Renal pelvis (tissue), 4 donors: ENCODE results near the gene GINS1. TPM values are rescaled to one million over a fixed set of nuclear protein-coding genes. Genes with fewer than 3 reads are reported as not detected.

ENCODE experiments used
- DNase-seq: peaks from one replicate; pipeline ENCODE4 v3.0.0-alpha.2; 2013
- polyA plus RNA-seq, 3 donors: library from polyadenylated mRNA; unstranded; fragments of 120-200 nt; gene quantifications; one replicate each; pipeline ENCODE4 v1.2.1, GENCODE V29; 2013; ENCODE audit not compliant: insufficient read length in 3 of 3

The GINS1 gene
- polyA plus RNA-seq, 3 donors: 18.1 to 27.1 (median 21.0) TPM

DNA sequence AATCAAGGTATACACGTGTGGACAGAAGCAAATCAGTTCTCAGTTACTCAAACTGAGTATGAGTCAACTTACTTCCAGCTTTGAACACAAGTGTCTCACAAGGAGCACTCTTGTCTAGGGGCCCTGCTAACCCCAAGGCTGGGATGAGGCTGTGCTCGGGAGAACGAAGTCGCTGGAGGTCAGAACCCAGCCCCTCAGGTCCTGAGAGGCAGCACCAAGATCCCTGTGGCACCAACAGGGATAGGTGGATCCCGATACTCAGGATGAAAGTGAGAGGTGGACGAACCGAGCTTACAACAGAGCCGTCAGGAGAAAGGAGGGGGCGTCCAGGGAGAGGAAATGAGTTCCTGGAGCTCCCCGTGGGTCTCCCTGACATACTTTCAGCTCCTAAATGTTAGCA, 85.7 kb downstream of the GINS1 start:
- no peak for DNase-seq

- no peak for DNase-seq
Measured at GRCh38 chr20:25493748-25494505, 86.5 kb downstream of the GINS1 start.

- DNase-seq: no peak
Measured at GRCh38 chr20:25494506-25495188, 87.2 kb downstream of the GINS1 start.

- no peak for DNase-seq
Measured at GRCh38 chr20:25495189-25495824, 87.8 kb downstream of the GINS1 start.

DNA sequence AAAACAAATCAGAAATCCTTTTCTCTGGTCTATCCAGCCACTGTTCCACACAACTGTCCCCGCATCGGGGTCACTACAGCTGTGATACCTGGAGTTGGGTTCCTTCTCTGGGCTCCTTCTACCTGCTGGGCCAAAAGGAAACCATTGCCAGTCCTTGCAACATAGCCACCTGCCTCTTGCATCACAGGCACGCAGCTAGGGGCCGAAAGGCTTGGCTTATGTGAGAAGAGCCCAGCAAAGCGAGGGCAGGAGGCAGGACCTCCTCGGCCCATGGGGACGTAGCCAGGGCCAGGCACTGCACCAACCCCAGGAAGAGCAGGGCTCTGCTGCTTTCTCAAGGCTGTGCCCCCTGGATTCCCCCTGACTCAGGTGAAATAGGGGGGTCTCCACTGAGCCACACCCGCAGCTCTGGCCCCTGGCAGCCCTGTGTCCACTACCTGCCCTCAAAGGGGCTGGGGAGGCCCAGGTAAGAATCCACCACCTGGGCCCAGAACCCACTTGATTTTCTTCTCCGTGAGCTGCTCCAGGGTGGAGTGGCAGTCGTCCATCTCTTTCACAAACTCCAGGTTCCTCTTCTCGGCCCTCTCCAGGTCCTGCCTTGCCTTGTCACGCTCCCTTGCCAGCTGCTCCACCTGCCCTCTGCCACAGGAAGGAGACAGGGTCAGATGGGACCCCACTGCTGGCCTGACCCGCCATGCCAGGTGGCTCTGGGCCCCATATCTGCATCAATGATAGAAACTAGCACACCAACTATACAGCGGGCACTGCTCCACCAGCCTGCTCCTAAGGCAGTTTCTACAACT, 88.9 kb downstream of the GINS1 start:
- no peak for DNase-seq

GRCh38 chr20:25496968-25497401, 89.5 kb downstream of the GINS1 start:
- no peak for DNase-seq

DNA sequence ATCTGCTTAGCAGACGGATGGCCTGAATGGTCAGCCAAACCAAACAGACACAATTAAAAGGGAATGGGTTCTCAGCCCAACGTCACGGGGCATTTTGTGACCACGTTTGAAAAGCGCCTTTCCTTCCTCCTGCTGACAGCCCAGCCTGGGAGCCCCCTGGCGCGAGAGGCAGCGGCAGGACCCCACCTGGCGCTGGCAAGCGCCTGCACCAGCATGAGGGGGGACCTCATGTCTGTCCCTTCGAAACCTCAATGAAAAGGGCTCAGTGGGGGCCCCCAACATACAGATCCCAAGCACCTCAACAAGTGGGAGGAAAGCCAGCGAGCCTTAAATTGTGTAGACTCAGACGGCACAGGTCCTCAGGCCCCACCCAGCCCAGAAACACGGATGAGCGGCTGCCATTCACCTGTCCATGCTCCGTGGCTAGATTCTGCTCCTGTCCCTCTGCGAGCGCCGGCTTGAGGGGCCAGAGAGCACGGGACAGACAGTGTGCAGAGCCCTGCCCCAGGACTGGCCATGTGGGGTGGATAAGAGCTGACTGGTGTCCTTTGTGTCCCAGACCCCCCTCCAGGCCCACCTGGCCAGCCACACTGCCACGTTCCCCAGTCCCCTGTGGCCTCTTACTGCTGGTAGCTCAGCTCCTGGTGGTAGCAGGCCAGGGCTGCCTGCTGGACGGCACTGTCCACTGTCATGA, 90.3 kb downstream of the GINS1 start:
- no peak for DNase-seq

Other genes with a start within 250 kb of the GINS1 start
- 10 to 100 TPM; 45.4 to 55.6 (median 51.1) TPM for gene ENTPD6, start 212.0 kb upstream of the GINS1 start, polyA plus RNA-seq
- gene PYGB, start 159.6 kb upstream of the GINS1 start, polyA plus RNA-seq: 10 to 100 TPM; 48.4 to 59.9 (median 51.8) TPM
- 10 to 100 TPM; 43.2 to 54.4 (median 45.2) TPM for gene ABHD12, start 16.8 kb upstream of the GINS1 start, polyA plus RNA-seq
- gene NINL, start 177.9 kb downstream of the GINS1 start, polyA plus RNA-seq: 10 to 100 TPM; 40.1 to 57.0 (median 56.6) TPM
- 1 to 10 TPM; 5.4 to 6.3 (median 5.8) TPM for gene NANP, start 216.3 kb downstream of the GINS1 start, polyA plus RNA-seq